GM18907 (cell line): ENCODE results near the gene IFRD2.
"Not testable (repeated sequence)": the region's sequence is repeated elsewhere in the genome, so short reads cannot be mapped to it uniquely, and the experiment has no call there.

ENCODE experiments used
- ATAC-seq: cut with Tn5 transposase; IDR thresholded peaks from one replicate; pipeline ENCODE4 v1.9.1; 2021; ENCODE audit warnings: mild to moderate bottlenecking, moderate library complexity; ENCODE audit not compliant: unreplicated experiment

The IFRD2 gene

GRCh38 chr3:50255251-50255615 lies 37.0 kb downstream of the IFRD2 start:
- ATAC-seq = no peak

GRCh38 chr3:50254577-50255250 lies 37.5 kb downstream of the IFRD2 start:
- ATAC-seq = no peak

DNA sequence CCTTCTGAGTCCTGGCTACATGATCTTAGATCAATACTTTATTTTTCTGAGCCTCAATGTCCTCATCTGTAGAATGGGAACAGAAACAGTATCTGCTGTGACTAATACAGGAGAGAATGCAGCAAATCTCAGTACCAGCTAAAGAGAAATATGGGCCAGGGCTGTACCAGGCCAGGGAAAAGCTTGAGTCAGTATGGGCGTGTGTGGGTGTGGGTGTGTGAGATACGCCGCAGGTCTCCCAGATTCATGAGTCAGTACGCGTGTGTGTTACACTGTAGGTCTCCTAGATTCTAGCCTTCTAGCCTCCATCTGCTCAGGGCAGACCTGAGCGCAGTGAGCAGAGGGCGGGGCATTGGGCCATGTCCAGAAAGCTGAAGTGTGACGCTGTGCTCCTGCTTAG lies 41.0 kb downstream of the IFRD2 start:
- no peak for ATAC-seq

GRCh38 chr3:50250514-50250913 lies 41.7 kb downstream of the IFRD2 start:
- no peak for ATAC-seq

DNA sequence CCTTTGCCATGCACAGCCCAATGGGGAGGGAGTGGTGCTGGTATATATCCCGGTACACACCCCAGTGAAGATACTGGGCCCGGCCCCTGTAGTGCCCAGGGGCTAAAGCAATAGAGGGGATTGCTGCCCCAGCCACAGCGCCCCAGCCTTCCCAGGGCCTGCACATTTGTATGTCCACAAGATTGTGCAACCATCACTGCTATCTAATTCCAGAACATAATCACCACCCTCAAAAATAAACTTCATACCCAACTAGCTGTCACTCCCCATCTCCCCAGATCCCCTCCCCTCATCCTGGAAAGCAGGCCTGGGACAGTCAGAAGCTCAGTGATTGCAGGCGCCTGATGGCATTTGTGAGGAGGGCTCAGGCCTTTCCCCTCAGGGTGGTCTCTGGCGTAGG lies 42.8 kb downstream of the IFRD2 start:
- no peak for ATAC-seq

- ATAC-seq = no peak
Measured at GRCh38 chr3:50248387-50248786, 43.8 kb downstream of the IFRD2 start.

DNA sequence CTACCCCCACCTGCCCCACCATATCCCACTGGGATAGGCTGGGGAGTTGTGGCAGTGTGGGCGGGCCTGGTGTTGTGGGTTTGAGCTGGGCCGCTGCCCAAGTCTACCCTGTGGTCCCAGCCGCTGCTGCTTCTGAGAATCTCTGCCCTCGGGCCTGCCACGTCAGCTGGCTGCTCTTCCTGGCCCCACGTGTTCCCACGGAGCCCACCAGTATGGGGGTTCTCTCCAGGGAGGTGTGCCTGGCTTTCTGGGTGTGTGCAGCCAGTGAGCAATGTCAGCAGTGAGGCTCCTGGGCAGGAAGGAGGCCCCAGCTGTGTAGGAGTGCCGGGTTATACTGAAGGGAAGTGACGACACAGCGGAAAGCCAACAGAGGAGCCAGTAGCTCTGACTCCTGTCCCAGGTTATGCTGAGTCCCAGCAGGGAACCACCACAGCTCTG lies 45.7 kb downstream of the IFRD2 start:
- ATAC-seq = peak; percentile 37

GRCh38 chr3:50245831-50246516 lies 46.3 kb downstream of the IFRD2 start:
- ATAC-seq = peak; percentile 68

GRCh38 chr3:50245251-50245745 lies 46.9 kb downstream of the IFRD2 start:
- no peak for ATAC-seq

GRCh38 chr3:50244813-50245212 lies 47.4 kb downstream of the IFRD2 start:
- ATAC-seq = not testable (repeated sequence)

DNA sequence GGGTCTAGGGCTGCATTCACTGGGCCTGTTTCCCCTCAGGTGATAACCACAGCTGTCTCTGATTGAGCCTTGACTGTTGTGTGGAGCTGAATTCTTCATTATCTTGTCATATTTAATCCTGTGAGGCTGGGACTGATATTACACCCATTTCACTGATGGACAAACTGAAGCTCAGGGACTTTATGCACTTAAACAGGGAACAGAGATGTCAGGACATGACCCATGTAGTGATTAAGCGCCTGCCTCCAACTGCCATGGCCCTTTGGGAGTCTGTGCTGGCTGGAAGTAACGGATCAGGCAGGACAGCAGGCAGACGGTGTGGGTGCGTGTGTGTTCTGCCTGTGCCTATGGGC lies 48.7 kb downstream of the IFRD2 start:
- ATAC-seq = no peak

- ATAC-seq = no peak
Measured at GRCh38 chr3:50242851-50243542, 49.2 kb downstream of the IFRD2 start.

GRCh38 chr3:50242381-50242770 lies 49.9 kb downstream of the IFRD2 start:
- ATAC-seq = no peak

DNA sequence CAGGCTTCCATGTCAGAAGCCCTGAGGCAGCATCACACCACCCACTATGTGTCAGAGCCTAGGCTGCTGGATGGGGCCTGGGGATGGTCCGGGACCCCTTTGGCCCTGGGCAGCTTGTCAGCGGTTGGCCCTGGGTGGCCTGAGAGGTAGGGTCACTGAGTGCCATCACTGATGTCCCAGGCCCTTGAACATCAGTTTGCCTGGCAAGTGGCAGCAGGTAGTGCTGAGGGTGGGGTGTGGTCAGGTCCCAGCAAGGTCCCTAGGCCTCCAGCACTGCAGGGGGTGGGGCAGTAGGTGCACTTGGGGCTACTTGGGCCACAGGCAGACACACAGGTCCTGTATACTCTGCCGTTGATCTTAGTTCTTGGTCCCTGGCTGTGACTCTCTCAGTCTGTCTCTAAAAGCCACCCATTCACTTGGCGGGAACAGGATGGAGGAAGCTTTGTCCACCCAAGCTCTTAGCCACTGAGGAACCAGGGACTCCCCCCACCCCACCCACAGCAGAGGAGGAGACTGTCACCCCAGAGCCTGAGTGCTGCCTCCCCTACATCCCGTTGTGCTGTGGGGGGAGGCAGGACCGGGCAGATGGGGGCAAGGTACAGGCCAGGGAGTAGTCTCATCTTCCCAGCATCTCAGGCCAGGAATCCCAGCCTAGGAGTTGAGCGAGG lies 50.4 kb downstream of the IFRD2 start:
- no peak for ATAC-seq

GRCh38 chr3:50241163-50241562 lies 51.1 kb downstream of the IFRD2 start:
- ATAC-seq = no peak

DNA sequence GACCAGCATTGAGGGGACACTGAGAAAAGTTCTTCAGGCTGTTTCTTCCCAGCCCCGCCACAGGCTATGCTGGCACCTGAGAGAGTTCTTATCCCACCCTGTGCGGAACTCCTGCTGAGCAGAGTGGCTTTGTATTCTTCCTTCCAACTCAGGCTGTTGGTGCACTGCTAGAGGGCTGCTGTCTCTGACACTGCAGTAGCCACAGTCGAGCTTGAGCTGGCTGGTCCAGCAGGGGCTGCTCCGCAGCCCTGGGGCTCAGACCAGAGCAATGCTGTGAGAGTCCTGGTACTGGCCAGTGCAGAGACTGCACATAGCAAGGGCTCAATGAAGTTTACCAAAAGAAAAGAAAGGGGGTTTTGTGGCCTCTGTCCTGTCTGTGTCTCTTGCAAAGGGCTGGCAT lies 52.6 kb downstream of the IFRD2 start:
- no peak for ATAC-seq

DNA sequence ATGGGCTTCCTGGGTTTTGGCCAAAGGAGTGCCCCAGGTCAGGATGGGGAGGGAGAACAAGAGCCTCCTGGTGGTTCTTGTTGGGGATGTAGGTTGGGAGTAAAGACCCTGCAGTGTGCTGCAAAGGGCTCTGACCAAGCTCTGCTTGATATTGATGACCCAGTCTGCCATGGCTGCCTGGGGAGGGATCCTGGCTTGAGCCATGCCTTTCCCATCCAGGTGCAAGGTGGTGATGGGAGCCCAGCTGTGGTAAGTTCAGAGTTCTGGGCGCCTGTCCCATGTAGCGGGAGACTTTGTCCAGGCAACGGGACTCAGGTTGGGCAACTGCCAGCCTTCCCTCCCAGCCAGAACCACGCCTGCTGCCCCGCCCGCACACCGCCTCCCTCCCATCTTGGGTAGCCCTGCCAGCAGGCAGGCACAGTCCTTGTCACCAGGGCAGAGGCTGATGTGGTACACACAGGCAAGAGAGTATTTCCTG lies 53.6 kb downstream of the IFRD2 start:
- no peak for ATAC-seq

DNA sequence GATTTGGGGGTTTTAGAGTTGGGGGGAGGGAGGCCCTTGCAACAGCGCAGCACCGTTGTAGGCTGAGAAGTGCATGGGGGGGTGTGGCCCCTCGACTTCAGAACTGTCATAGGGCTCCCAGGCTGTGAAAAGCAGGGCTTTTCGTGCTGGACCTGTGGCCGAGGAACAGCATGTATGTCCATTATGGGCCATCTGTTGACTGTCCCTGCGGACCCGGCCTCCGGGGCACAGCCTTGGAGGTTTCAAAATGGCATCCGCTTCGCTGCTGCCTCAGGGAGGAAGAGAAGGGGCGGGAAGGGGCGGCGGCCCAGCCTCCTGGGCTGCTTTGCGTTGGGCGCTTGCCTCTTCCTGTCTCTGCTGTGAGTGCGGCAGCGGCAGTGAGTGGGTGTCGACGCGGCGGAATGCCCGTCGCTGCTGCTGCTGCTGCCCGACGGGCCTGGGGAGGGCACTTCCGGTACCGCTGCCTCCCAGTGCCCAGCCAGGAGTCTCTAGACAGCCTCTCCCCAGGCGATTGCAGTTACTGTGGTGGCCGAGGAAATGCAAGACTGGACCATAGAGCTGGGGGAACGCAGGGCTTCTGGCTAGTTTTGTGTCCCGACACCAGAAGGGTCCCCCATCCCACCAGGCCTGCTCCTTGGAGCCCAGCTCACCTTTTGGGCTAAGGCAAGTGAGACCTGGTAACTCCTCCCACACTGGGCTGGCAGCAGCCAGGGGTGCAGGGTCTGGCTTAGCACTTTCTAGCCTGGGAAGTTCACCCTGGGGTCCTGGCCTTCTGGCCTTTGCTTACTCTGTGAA lies 54.3 kb downstream of the IFRD2 start:
- ATAC-seq = peak; percentile 37
